RPMI8226 (cell line): ENCODE measurements around the gene PTPN6.
A peak's percentile ranks its signal among the peaks of the same experiment; 100 is the strongest.

Experiments
- DNase-seq: peaks from one replicate; pipeline ENCODE4 v3.0.0-alpha.2; 2015

PTPN6 gene

GRCh38 chr12:6923003-6923732, 28.0 kb upstream of the PTPN6 start:
- no peak for DNase-seq

DNA sequence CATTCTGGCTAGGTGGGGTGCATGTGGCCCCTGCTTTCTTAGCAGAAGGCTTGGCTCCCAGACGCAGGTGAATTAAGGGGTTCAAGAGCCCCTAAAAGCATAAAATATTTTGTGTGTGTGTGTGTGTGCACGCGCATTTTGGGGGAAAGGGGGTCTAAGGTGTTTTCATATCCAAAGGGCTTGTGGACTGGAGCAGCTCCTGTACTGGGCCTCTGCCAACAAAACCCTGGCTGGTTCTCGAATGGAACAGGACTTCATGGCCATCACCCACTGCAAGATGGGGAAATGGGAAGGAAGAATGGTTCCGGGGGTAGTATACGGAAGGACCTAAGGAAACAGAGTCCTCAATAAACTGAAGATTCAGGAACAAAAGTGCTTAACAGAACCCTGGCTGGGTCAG, 27.3 kb upstream of the PTPN6 start:
- DNase-seq: no peak

- no peak for DNase-seq
Observed at GRCh38 chr12:6925239-6925539, 26.0 kb upstream of the PTPN6 start.

GRCh38 chr12:6925540-6926279, 25.4 kb upstream of the PTPN6 start:
- no peak for DNase-seq

DNA sequence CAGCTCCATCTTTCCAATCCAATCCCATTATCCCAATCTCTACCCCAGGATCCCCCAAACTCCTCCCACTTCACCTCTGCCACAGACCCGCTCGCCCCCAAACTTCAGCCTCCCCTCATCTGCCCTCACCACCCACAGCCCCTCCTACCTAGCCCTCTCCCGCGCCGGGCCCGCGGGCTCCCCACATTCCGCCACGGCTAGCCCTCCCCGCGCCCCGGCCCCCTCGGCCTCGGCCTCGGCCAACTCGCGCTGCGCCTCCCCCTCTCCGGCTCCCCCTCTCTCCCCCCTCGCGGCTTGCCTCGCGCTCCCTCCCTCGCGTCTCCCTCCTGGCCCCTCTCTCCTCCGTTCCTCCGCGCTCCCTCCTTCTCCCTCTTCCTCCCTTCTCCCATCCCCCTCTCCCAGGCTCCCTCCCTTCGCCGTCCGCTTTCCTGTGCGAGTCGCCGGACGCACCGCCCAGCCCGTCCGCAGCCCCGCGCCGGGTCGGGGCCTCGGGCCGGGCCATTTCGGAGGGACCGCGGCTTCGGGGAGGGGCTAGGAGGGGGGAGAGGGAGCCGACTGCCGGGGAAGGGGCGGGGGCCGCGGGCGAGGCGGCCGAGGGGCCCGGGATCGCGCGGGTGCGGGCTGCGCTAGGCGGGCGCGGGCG, 23.7 kb upstream of the PTPN6 start, which contains the start of gene ATN1:
ATN1 (plus strand) TSS at position 581 of the 643 bp plus-strand sequence. CDS start 6,043 bp downstream, outside the sequence.
- DNase-seq: peak; percentile 59

GRCh38 chr12:6928022-6928702, 23.0 kb upstream of the PTPN6 start:
- no peak for DNase-seq

DNA sequence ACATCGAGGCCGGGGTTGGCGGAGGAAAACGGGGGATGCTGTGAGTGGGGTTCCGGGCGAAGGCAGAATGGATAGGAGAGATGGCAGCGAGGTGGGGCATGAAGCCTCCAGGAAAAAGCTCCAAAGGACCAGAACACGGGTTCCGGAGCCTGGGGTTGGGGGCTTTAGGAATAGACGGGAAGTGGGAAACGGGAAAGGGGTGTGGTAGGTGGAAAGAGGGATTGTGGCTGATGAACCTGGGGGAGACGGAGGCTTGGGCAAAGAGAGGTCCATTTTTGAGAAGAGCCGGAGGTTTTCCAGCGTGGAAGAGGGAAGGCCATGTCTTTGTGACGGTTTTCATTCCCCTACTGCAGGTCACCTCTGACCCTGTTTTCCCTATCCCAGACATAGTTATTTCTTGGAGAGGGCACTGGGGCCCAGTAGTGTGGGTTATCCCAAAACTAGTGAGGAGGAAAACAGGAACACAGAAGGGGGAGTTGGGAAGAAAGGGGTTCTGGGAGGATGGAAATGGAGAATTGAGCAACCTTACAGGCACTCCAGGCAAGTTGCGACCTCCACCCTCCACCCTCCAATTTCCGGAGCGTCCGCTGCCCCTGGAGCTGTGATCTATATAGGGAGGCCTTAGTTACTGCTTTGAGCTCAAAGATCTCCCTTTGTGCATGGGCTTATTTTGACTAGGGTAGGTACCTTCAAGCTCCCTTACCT, 22.3 kb upstream of the PTPN6 start:
- no peak for DNase-seq

GRCh38 chr12:6929466-6930452, 21.4 kb upstream of the PTPN6 start:
- no peak for DNase-seq

DNA sequence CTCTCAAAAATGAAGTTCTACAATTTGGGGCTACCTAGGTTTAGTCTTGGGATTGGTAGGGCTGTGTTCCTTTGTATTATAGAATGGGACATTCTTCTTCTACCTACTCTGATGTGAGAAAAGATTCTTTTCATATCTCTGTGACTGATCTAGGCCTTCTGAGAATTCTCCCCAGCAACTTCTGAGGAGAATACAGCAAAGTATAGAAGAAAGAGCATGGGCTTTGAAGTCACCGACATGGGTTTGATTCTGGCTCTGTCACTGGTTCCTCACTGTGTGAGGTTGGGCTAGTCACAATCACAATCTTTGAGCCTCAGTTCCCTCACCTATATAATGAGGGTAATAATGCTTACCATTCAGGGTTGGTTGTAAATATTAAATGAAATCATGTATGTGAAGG, 18.4 kb upstream of the PTPN6 start:
- no peak for DNase-seq

DNA sequence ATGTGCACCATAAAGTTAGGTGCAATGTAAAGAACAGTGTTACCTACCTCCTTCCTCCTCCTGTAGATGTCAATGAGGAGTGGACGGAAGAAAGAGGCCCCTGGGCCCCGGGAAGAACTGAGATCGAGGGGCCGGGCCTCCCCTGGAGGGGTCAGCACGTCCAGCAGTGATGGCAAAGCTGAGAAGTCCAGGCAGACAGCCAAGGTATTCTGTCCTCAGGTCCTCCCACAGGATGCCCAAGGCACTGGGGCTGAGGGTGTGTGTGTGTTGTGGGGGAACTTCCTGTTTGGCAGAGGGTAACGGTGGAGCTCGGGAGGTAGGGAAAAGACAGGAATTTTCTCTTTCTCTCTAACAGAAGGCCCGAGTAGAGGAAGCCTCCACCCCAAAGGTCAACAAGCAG, 17.0 kb upstream of the PTPN6 start:
- DNase-seq: no peak

DNA sequence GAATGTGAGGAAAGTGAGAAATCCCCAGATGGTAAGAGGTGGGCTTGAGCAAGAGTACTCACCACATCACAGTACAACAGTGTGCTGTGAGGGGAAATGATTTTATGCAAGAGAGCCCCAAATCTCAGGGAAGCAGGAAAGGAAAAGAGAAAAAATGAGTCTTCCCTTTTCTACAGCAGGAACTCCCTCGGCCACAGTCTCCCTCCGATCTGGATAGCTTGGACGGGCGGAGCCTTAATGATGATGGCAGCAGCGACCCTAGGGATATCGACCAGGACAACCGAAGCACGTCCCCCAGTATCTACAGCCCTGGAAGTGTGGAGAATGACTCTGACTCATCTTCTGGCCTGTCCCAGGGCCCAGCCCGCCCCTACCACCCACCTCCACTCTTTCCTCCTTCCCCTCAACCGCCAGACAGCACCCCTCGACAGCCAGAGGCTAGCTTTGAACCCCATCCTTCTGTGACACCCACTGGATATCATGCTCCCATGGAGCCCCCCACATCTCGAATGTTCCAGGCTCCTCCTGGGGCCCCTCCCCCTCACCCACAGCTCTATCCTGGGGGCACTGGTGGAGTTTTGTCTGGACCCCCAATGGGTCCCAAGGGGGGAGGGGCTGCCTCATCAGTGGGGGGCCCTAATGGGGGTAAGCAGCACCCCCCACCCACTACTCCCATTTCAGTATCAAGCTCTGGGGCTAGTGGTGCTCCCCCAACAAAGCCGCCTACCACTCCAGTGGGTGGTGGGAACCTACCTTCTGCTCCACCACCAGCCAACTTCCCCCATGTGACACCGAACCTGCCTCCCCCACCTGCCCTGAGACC, 15.6 kb upstream of the PTPN6 start:
- DNase-seq: no peak

GRCh38 chr12:6936194-6936635, 14.9 kb upstream of the PTPN6 start:
- no peak for DNase-seq

DNA sequence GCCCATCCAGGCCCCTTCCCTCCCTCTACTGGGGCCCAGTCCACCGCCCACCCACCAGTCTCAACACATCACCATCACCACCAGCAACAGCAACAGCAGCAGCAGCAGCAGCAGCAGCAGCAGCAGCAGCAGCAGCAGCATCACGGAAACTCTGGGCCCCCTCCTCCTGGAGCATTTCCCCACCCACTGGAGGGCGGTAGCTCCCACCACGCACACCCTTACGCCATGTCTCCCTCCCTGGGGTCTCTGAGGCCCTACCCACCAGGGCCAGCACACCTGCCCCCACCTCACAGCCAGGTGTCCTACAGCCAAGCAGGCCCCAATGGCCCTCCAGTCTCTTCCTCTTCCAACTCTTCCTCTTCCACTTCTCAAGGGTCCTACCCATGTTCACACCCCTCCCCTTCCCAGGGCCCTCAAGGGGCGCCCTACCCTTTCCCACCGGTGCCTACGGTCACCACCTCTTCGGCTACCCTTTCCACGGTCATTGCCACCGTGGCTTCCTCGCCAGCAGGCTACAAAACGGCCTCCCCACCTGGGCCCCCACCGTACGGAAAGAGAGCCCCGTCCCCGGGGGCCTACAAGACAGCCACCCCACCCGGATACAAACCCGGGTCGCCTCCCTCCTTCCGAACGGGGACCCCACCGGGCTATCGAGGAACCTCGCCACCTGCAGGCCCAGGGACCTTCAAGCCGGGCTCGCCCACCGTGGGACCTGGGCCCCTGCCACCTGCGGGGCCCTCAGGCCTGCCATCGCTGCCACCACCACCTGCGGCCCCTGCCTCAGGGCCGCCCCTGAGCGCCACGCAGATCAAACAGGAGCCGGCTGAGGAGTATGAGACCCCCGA, 14.3 kb upstream of the PTPN6 start:
- no peak for DNase-seq

GRCh38 chr12:6937481-6938352, 13.4 kb upstream of the PTPN6 start:
- DNase-seq: peak; percentile 98

GRCh38 chr12:6938353-6939190, 12.6 kb upstream of the PTPN6 start:
- no peak for DNase-seq

DNA sequence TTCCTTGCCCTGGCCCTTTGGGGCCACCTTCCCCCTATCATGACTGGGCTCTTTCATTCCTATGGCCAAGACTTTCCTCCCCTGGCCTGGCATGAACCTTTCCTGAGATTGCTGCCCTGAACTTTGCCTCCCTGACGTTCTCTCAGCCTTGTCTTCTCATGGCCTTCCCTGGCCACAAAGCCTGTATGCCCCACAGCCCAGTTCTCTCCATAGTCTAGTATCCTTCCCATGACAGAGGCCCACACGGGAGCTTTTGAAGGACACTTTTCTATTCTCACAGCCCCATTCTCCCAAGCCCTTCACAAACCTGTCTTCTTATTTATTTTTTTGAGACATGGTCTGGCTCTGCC, 12.0 kb upstream of the PTPN6 start:
- no peak for DNase-seq

GRCh38 chr12:6941267-6941666, 9.9 kb upstream of the PTPN6 start:
- no peak for DNase-seq

DNA sequence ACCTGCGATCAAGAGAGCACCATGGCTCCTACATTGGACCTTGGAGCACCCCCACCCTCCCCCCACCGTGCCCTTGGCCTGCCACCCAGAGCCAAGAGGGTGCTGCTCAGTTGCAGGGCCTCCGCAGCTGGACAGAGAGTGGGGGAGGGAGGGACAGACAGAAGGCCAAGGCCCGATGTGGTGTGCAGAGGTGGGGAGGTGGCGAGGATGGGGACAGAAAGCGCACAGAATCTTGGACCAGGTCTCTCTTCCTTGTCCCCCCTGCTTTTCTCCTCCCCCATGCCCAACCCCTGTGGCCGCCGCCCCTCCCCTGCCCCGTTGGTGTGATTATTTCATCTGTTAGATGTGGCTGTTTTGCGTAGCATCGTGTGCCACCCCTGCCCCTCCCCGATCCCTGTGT, 9.4 kb upstream of the PTPN6 start:
- no peak for DNase-seq
